ENCODE data around the gene EGLN2. TPM values are rescaled to one million over a fixed set of nuclear protein-coding genes. Genes with fewer than 3 reads are reported as not detected.

Gene EGLN2
- total and polyA plus RNA-seq, 9 of the 15 experiments (the other 6 are each of a cell fraction or from before 2014, with no cell fraction given), result 9.6 to 114 (median 71.0) TPM

GRCh38 chr19:40777937-40778705, 20.9 kb upstream of the EGLN2 start, which contains the start of gene RAB4B (continued):
- no peak for TF ChIP-seq ZSCAN32 (CRISPR knock-in tag; IDR thresholded peaks at IDR 0.05)
- TF ChIP-seq ZBTB33 (CRISPR knock-in tag; IDR thresholded peaks at IDR 0.05), result no peak
- TF ChIP-seq ZNF24 (IDR thresholded peaks at IDR 0.05), result no peak
- TF ChIP-seq ARID1B (IDR thresholded peaks at IDR 0.05), result no peak
- peak; percentile 34; the same call in 1 of the 2 replicates for TF ChIP-seq HCFC1 (IDR thresholded peaks at IDR 0.05; ENCODE audit: low read depth, low read length)
- TF ChIP-seq NFYB (IDR thresholded peaks at IDR 0.05; ENCODE audit: extremely low read depth, insufficient read length), result peak; percentile 97
- no peak for TF ChIP-seq RUNX1 (IDR thresholded peaks at IDR 0.05; ENCODE audit: low read depth)
- no peak for TF ChIP-seq STAT6 (CRISPR knock-in tag; IDR thresholded peaks at IDR 0.05)
- peak; percentile 67 to 88 for TF ChIP-seq MNT (conservative IDR thresholded peaks at IDR 0.05)
- TF ChIP-seq C11orf30 (IDR thresholded peaks at IDR 0.05; ENCODE audit: low read depth), result peak; percentile 65
- peak; percentile 86 for TF ChIP-seq ETV5 (CRISPR knock-in tag; IDR thresholded peaks at IDR 0.05; ENCODE audit: low read depth)
- TF ChIP-seq HEY1 (CRISPR knock-in tag; IDR thresholded peaks at IDR 0.05; ENCODE audit: borderline replicate concordance), result no peak
- peak; percentile 63 for TF ChIP-seq PRDM10 (IDR thresholded peaks at IDR 0.05; ENCODE audit: partially characterized antibody)
- TF ChIP-seq RBM25 (IDR thresholded peaks at IDR 0.05; ENCODE audit: low read depth, low read length, severe bottlenecking), result peak; percentile 99
- TF ChIP-seq KLF13 (tag; IDR thresholded peaks at IDR 0.05; ENCODE audit: borderline replicate concordance, low read depth), result peak; percentile 64; the same call in 1 of the 2 replicates
- peak; percentile 37; the same call in 1 of the 2 replicates for TF ChIP-seq NR1H2 (CRISPR knock-in tag; IDR thresholded peaks at IDR 0.05)
- peak; percentile 68 for TF ChIP-seq HMGN3 (IDR thresholded peaks at IDR 0.05; ENCODE audit: borderline replicate concordance, extremely low read depth, insufficient read length, low read depth, low read length)
- no peak for TF ChIP-seq GATAD2A (IDR thresholded peaks at IDR 0.05)

Data from K562 (cell line).